ENCODE results near the gene FIBP. TPM values are rescaled to one million over a fixed set of nuclear protein-coding genes. Genes with fewer than 3 reads are reported as not detected.

FIBP gene
- total RNA-seq, 1 donor from 2014 or later = 67.4 TPM

DNA sequence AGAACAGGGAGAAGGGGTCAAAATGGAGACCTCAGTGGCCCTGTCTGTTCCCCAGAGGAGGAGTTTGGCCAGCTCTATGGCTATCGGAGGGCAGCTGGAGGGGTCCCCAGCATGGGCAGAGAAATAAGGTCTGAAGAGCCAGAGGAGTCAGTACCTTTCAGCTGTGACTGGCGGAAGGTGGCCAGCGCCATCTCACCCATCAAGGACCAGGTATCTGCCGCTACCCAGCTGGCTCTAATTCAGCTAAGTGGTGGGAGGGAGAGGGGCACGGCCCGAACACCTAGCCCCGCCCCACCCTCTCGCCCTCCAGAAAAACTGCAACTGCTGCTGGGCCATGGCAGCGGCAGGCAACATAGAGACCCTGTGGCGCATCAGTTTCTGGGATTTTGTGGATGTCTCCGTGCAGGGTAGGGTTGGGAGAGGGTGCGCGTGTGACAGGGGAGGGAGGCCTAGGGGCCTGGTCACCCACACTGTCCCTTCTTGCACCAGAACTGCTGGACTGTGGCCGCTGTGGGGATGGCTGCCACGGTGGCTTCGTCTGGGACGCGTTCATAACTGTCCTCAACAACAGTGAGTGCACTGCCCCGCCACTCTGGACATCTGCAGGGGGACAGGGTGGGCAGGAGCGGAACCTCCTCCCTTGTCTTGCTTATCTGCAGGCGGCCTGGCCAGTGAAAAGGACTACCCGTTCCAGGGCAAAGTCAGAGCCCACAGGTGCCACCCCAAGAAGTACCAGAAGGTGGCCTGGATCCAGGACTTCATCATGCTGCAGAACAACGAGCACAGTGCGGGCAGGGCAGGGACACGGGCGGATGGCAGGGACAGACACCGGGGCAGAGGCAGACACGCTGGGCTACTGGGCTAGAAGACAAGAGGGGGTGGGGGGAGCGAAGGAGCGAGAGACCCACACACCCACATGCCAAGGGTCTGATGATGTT lies 5.9 kb downstream of the FIBP start:
- Histone ChIP-seq H3K79me2 (ENCODE audit: insufficient read depth, low read length) (peaks cover 28% of the 10 kb centered on the region), H3K27me3 (ENCODE audit: insufficient read depth, low read length) (no peaks in the 10 kb centered on the region), H3K4me2 (ENCODE audit: low read length) (no peak overlapping the region), H3K4me1 (ENCODE audit: insufficient read depth, low read length) (peaks cover 24% of the 10 kb centered on the region), H2AFZ (ENCODE audit: low read depth, low read length) (no peak overlapping the region), H3K36me3 (ENCODE audit: insufficient read depth, low read length) (peaks cover 14% of the 10 kb centered on the region), H4K20me1 (ENCODE audit: insufficient read depth, low read length) (peaks cover 36% of the 10 kb centered on the region), H3K9ac (ENCODE audit: low read length) (no peak overlapping the region), H3K27ac (ENCODE audit: low read depth, low read length) (no peak overlapping the region), H3K9me3 (ENCODE audit: insufficient read depth, low read depth, low read length) (no peaks in the 10 kb centered on the region), H3K4me3 (ENCODE audit: insufficient read depth, low read depth, low read length) (no peak overlapping the region)
- Mint-ChIP-seq H3K4me1 (ENCODE audit: low read depth, unreplicated experiment) (peaks cover 10% of the 10 kb centered on the region), H3K4me3 (ENCODE audit: unreplicated experiment) (peak overlapping the region; percentile 68), H3K27ac (ENCODE audit: unreplicated experiment) (peak overlapping the region; percentile 34), H3K36me3 (ENCODE audit: low read depth, unreplicated experiment) (peaks cover 14% of the 10 kb centered on the region), H3K27me3 (ENCODE audit: low read depth, unreplicated experiment) (no peaks in the 10 kb centered on the region), H3K9me3 (ENCODE audit: unreplicated experiment) (no peaks in the 10 kb centered on the region)
- TF ChIP-seq CTCF (IDR thresholded peaks at IDR 0.05; ENCODE audit: insufficient read depth, low read depth, low read length) (no peak), EZH2 (IDR thresholded peaks at IDR 0.05; ENCODE audit: insufficient read depth, low read length) (no peak)
- DNase-seq (ENCODE audit: low read depth) = no peak
- no peak for FAIRE-seq

DNA sequence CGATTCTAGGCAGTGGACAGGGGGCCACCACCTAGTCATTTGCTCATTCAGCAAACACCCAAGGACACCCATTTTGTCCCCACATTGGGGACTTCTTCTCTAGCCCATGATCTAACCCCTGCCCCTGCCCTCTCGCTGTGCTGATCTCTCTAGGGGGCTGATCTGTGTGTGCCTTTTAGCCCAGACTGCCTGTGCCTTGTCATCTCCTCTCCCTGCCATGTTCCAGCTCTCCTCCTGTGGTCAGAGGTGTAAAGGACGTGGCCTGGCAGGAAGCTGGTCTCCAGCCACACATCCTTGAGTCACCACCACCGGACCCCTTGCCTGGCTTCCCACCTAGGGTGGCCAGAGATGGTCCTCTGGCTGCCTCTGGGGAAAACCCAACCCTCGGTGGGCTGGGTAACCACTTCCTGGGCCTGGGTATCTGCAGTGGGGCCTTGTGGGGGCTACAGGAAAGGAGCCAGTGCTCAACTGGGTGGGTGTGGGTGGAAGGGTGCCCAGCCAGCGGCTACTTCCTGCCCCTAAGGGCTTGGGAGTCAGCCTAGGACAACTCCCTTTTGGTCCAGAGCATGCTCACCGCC lies 7.3 kb downstream of the FIBP start:
- no peak overlapping the region for H3K9ac ChIP-seq (ENCODE audit: low read length)
- FAIRE-seq (no peak), DNase-seq (ENCODE audit: low read depth) (no peak)
- H3K4me2 ChIP-seq (ENCODE audit: low read length) = peak overlapping the region; percentile 39
- H3K27ac Mint-ChIP-seq (ENCODE audit: unreplicated experiment) = no peak overlapping the region
- peaks cover 16% of the 10 kb centered on the region for H3K4me1 ChIP-seq (ENCODE audit: insufficient read depth, low read length)
- H3K27ac ChIP-seq (ENCODE audit: low read depth, low read length) = no peak overlapping the region
- H3K79me2 ChIP-seq (ENCODE audit: insufficient read depth, low read length) = peaks cover 13% of the 10 kb centered on the region
- peaks cover 4% of the 10 kb centered on the region for H3K4me1 Mint-ChIP-seq (ENCODE audit: low read depth, unreplicated experiment)
- H3K4me3 Mint-ChIP-seq (ENCODE audit: unreplicated experiment) = no peak overlapping the region
- TF ChIP-seq EZH2 (IDR thresholded peaks at IDR 0.05; ENCODE audit: insufficient read depth, low read length) (no peak), CTCF (IDR thresholded peaks at IDR 0.05; ENCODE audit: insufficient read depth, low read depth, low read length) (no peak)
- peaks cover 14% of the 10 kb centered on the region for H3K36me3 Mint-ChIP-seq (ENCODE audit: low read depth, unreplicated experiment)
- no peaks in the 10 kb centered on the region for H3K27me3 Mint-ChIP-seq (ENCODE audit: low read depth, unreplicated experiment)
- no peak overlapping the region for H3K4me3 ChIP-seq (ENCODE audit: insufficient read depth, low read depth, low read length)
- no peaks in the 10 kb centered on the region for H3K9me3 ChIP-seq (ENCODE audit: insufficient read depth, low read depth, low read length)
- H3K27me3 ChIP-seq (ENCODE audit: insufficient read depth, low read length) = no peaks in the 10 kb centered on the region
- H2AFZ ChIP-seq (ENCODE audit: low read depth, low read length) = no peak overlapping the region
- H3K9me3 Mint-ChIP-seq (ENCODE audit: unreplicated experiment) = no peaks in the 10 kb centered on the region
- H4K20me1 ChIP-seq (ENCODE audit: insufficient read depth, low read length) = peaks cover 25% of the 10 kb centered on the region
- peaks cover 14% of the 10 kb centered on the region for H3K36me3 ChIP-seq (ENCODE audit: insufficient read depth, low read length)
